ENCODE results near the gene FSD1. TPM values are rescaled to one million over a fixed set of nuclear protein-coding genes. Genes with fewer than 3 reads are reported as not detected.

FSD1 gene
- total and polyA plus RNA-seq, 9 of the 15 experiments (the other 6 are each of a cell fraction or from before 2014, with no cell fraction given): 0.11 to 1.9 (median 0.94) TPM; not detected in 1

DNA sequence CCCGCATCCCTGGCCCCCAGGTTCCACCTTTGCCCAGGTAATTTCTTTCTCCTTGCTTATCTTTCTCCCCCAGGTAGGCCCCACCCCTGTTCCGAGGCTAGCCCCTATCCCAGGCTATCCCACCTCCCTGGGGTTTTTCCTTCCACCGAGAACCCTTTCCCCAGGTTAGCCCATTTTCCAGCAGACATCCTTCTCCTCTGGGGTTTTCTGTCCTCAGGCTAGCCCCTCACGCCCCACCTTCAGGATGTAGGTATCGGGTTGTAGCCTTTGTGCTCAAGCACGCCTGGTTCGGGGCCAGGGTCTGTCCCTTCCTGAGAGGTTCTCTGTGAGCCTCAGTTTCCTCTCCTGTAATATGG, 837 bp downstream of the FSD1 start (continued):
- TF ChIP-seq SP2 (IDR thresholded peaks at IDR 0.05; ENCODE audit: extremely low read depth, low read depth, low read length, poor library complexity, severe bottlenecking): no peak

DNA sequence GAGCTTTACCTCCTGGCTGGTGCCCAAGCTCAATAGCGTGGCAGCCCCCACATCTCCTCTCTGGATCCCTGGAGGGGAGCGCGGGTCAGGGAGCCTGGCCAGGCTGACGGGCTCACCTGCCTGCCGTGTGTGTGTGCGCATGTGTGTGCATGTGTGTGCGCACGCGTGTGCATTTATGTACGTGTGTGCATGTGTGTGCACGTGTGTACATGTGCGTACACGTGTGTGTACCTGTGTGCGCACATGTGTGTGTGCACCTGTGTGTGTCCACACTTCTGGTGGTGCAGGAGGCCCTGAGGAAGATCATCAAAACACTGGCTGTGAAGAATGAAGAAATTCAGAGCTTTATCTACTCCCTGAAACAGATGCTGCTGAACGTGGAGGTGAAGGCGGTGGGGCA, 1.3 kb downstream of the FSD1 start:
- Histone ChIP-seq H3K4me1 (replicated peaks in 1 of 2; ENCODE audit: control insufficient read depth in 2 of 2, insufficient read depth in 2 of 2, low read length in 2 of 2) (peaks cover 11 to 30% of the 10 kb centered on the region in 2 experiments), H3K9me3 (replicated peaks; ENCODE audit: control insufficient read depth, insufficient read depth, low read depth, low read length) (no peaks in the 10 kb centered on the region), H3K27me3 (ENCODE audit: control insufficient read depth in 2 of 2, insufficient read depth in 2 of 2, low read length in 2 of 2) (peaks cover 0 to 5% of the 10 kb centered on the region in 2 experiments; a peak in 1 of 5 replicates), H3K27ac (ENCODE audit: extremely low read depth, low read depth, low read length) (no peak overlapping the region), H3K79me2 (ENCODE audit: control insufficient read depth, insufficient read depth, low read length) (no peaks in the 10 kb centered on the region), H2AFZ (ENCODE audit: low read depth, low read length) (no peak overlapping the region), H3K4me3 (no peak overlapping the region), H3K36me3 (ENCODE audit: control insufficient read depth, insufficient read depth, low read length) (no peaks in the 10 kb centered on the region), H3K4me2 (ENCODE audit: insufficient read depth, low read length) (no peak overlapping the region), H3K9ac (ENCODE audit: insufficient read depth in 1 of 2, low read depth in 2 of 2, low read length in 2 of 2) (no peak overlapping the region; a peak in 1 of 4 replicates), H3K9me1 (ENCODE audit: control insufficient read depth, insufficient read depth, low read length) (no peaks in the 10 kb centered on the region), H4K20me1 (replicated peaks; ENCODE audit: control insufficient read depth, insufficient read depth, low read length) (no peaks in the 10 kb centered on the region)
- intact Hi-C loops (cut with micrococcal nuclease) (no loop called here), in situ Hi-C loops (cut with MboI) (no loop called here)
- BruUV-seq (replicated peaks): no TSS peak
- ChIA-PET CTCF (ENCODE audit: low intra/inter-chr PET ratio) (no interaction called here), POLR2A (interaction anchor here (0.5 to 0.6 kb wide), 2 partner anchors 204 to 662 kb away, joined by 3 read pairs; no protein-coding TSS in a partner anchor)
- no peak for TF ChIP-seq HDAC2 (IDR thresholded peaks at IDR 0.05)
- TF ChIP-seq ARID2 (IDR thresholded peaks at IDR 0.05): 0 out of 2 replicates have a peak, but pooled peaks have one; percentile 17
- TF ChIP-seq, protein P1, sequence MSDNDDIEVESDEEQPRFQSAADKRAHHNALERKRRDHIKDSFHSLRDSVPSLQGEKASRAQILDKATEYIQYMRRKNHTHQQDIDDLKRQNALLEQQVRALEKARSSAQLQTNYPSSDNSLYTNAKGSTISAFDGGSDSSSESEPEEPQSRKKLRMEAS (CRISPR knock-in tag; IDR thresholded peaks at IDR 0.05): peak; percentile 52; the same call in 1 of the 2 replicates
- peak in 1 of 2 experiments; percentile 97; a peak in 2 of 4 replicates for TF ChIP-seq KDM1A (IDR thresholded peaks at IDR 0.05)
- FAIRE-seq (peak; percentile 65), ATAC-seq (no peak), DNase-seq (ENCODE audit: extremely low read depth in 1 of 4, low spot score in 3 of 4) (no peak)
- 33% methylated on average over 15 of the region's 16 CpGs for WGBS (ENCODE audit: insufficient coverage, low coverage, missing lambda C conversion rate)
